IMR-90 (cell line): ENCODE measurements around the gene STK17A. TPM values are rescaled to one million over a fixed set of nuclear protein-coding genes. Genes with fewer than 3 reads are reported as not detected.
A peak's percentile ranks its signal among the peaks of the same experiment; 100 is the strongest.

Source experiments
- ATAC-seq: fragments of 200-7000 bp; cut with Tn5 transposase; 2 replicates; pipeline ENCODE4 v1.9.1; 2020; ENCODE audit warnings: low read depth, mild to moderate bottlenecking, moderate library complexity
- BruUV-seq: library from RNA; stranded (reverse); fragments of 400-500 nt; replicated peaks from 2 replicates; lab custom pipeline; 2021; lab: Mats Ljungman, UMichigan
- CTCF ChIA-PET: fragments of 300-600 bp; formaldehyde crosslinking; extraction: SDS; loops from one replicate; lab custom pipeline; 2021; ENCODE audit warnings: antibody characterized with exemption; lab: Yijun Ruan, JAX
- POLR2A ChIA-PET: fragments of 300-600 bp; sonication (Branson Sonifier 250); formaldehyde crosslinking; loops from one replicate; lab custom pipeline; 2022; ENCODE audit warnings: antibody characterized with exemption; ENCODE audit not compliant: unreplicated experiment; lab: Charles Lee
- DNase-seq: peaks from one replicate; pipeline ENCODE4 v3.0.0; 2013
- H2AFZ ChIP-seq: replicated peaks from 2 replicates; pipeline ENCODE3; 2013; ENCODE audit warnings: low read length, mild to moderate bottlenecking; ENCODE audit not compliant: poor library complexity
- H2AK5ac ChIP-seq: 2 replicates; pipeline ENCODE4 v1.6.1; 2013; ENCODE audit warnings: low read depth, low read length, inconsistent platforms
- H2AK9ac ChIP-seq: replicated peaks from 2 replicates; pipeline ENCODE3; 2013; ENCODE audit warnings: mild to moderate bottlenecking, low read depth, low read length, moderate library complexity; ENCODE audit not compliant: poor library complexity
- H2BK120ac ChIP-seq: 2 replicates; pipeline ENCODE4 v1.6.1; 2013; ENCODE audit warnings: low read depth, low read length, inconsistent platforms
- H2BK15ac ChIP-seq: 3 replicates; pipeline ENCODE4 v1.6.1; 2013; ENCODE audit warnings: low read depth, low read length, inconsistent platforms
- H2BK20ac ChIP-seq: 2 replicates; pipeline ENCODE4 v1.6.1; 2013; ENCODE audit warnings: low read depth, mild to moderate bottlenecking, inconsistent platforms, low read length, moderate library complexity
- H2BK5ac ChIP-seq: 2 replicates; pipeline ENCODE4 v1.6.1; 2013; ENCODE audit warnings: mild to moderate bottlenecking, low read depth, low read length, inconsistent platforms; ENCODE audit not compliant: poor library complexity, severe bottlenecking
- H3K14ac ChIP-seq: replicated peaks from 2 replicates; pipeline ENCODE4 v1.6.1; 2013; ENCODE audit warnings: low read depth, low read length, inconsistent platforms
- H3K18ac ChIP-seq: 2 replicates; pipeline ENCODE4 v1.6.1; 2013; ENCODE audit warnings: low read depth, low read length, control low read depth
- H3K23ac ChIP-seq: 2 replicates; pipeline ENCODE4 v1.6.1; 2013; ENCODE audit warnings: low read depth, low read length, inconsistent platforms
- H3K27ac ChIP-seq: 2 replicates; pipeline ENCODE4 v1.5.1; 2013; ENCODE audit warnings: mild to moderate bottlenecking, control low read depth, low read length; ENCODE audit not compliant: insufficient read depth
- H3K27me3 ChIP-seq: 2 replicates; pipeline ENCODE4 v1.6.1; 2013; ENCODE audit warnings: low read length; ENCODE audit not compliant: control insufficient read depth, insufficient read depth
- H3K36me3 ChIP-seq: 2 replicates; pipeline ENCODE4 v1.6.1; 2013; ENCODE audit warnings: low read length, mixed read lengths; ENCODE audit not compliant: control insufficient read depth, insufficient read depth
- H3K4ac ChIP-seq: 2 replicates; pipeline ENCODE4 v1.6.1; 2013; ENCODE audit warnings: low read depth, low read length, inconsistent platforms
- H3K4me1 ChIP-seq: 2 replicates; pipeline ENCODE4 v1.6.1; 2013; ENCODE audit warnings: low read length, mixed read lengths; ENCODE audit not compliant: control insufficient read depth, insufficient read depth
- H3K4me2 ChIP-seq: 2 replicates; pipeline ENCODE4 v1.6.1; 2013; ENCODE audit warnings: low read depth, mild to moderate bottlenecking, control low read depth, low read length, moderate library complexity
- H3K4me3 ChIP-seq: 2 replicates; pipeline ENCODE4 v1.5.1; 2013; ENCODE audit warnings: low read depth, mild to moderate bottlenecking, control low read depth, low read length, moderate library complexity; ENCODE audit not compliant: insufficient read depth
- H3K56ac ChIP-seq: 2 replicates; pipeline ENCODE4 v1.6.1; 2013; ENCODE audit warnings: low read length, inconsistent platforms; ENCODE audit not compliant: insufficient read depth; ENCODE audit errors: extremely low read depth
- H3K79me1 ChIP-seq, 2 experiments: 2 replicates each; pipeline ENCODE4 v1.6.1; 2013; ENCODE audit warnings: low read length in 2 of 2, inconsistent platforms in 1 of 2, low read depth in 1 of 2
- H3K9ac ChIP-seq: 2 replicates; pipeline ENCODE4 v1.6.1; 2013; ENCODE audit warnings: low read depth, low read length, control low read depth
- H3K9me1 ChIP-seq: 2 replicates; pipeline ENCODE4 v1.6.1; 2013; ENCODE audit warnings: low read length, inconsistent platforms; ENCODE audit not compliant: insufficient read depth
- H3K9me3 ChIP-seq: 2 replicates; pipeline ENCODE4 v1.6.1; 2013; ENCODE audit warnings: low read length; ENCODE audit not compliant: control insufficient read depth, insufficient read depth
- H4K20me1 ChIP-seq: 2 replicates; pipeline ENCODE4 v1.6.1; 2013; ENCODE audit warnings: low read length, inconsistent platforms; ENCODE audit not compliant: insufficient read depth
- H4K5ac ChIP-seq: 2 replicates; pipeline ENCODE4 v1.6.1; 2013; ENCODE audit warnings: mild to moderate bottlenecking, low read depth, low read length, control low read depth
- H4K8ac ChIP-seq, 2 experiments: 2 replicates each; pipeline ENCODE4 v1.6.1; 2013; ENCODE audit warnings: low read depth in 2 of 2, low read length in 2 of 2, control low read depth in 1 of 2, inconsistent platforms in 1 of 2
- H4K91ac ChIP-seq: 2 replicates; pipeline ENCODE4 v1.6.1; 2013; ENCODE audit warnings: low read depth, low read length, inconsistent platforms; ENCODE audit not compliant: insufficient read depth
- CEBPB ChIP-seq: IDR thresholded peaks from 2 replicates; pipeline ENCODE4 v1.6.1; 2012; ENCODE audit warnings: low read depth, low read length, improper control_type of control experiment
- FOS ChIP-seq: fragments of 150-350 bp; IDR thresholded peaks from 2 replicates; pipeline ENCODE4 v1.6.1; 2016; ENCODE audit warnings: low read depth, low read length
- MAFK ChIP-seq: IDR thresholded peaks from 2 replicates; pipeline ENCODE4 v1.6.1; 2012; ENCODE audit warnings: low read depth, low read length, improper control_type of control experiment
- MAZ ChIP-seq: IDR thresholded peaks from 2 replicates; pipeline ENCODE4 v1.6.1; 2012; ENCODE audit warnings: low read depth, mild to moderate bottlenecking, low read length, improper control_type of control experiment, moderate library complexity, borderline replicate concordance
- MXI1 ChIP-seq: IDR thresholded peaks from 2 replicates; pipeline ENCODE4 v1.6.1; 2012; ENCODE audit warnings: low read depth, mild to moderate bottlenecking, low read length, moderate library complexity, borderline replicate concordance
- POLR2A ChIP-seq: IDR thresholded peaks from 2 replicates; pipeline ENCODE4 v1.6.1; 2012; ENCODE audit warnings: mild to moderate bottlenecking, low read depth, low read length
- WGBS, 2 experiments: methylation state at CpG; one replicate each; pipeline versions ENCODE4 v1.1.5 to v1.1.7; 2013; ENCODE audit warnings: missing lambda C conversion rate in 2 of 2; ENCODE audit not compliant: insufficient read length in 1 of 2; ENCODE audit errors: extremely low coverage in 2 of 2; 5-methylcytosine and 5-hydroxymethylcytosine counted together
- dilution Hi-C: fragments of 300-500 bp; cut with HindIII; formaldehyde crosslinking; loops from one replicate; pipeline ENCODE4 v1.14.3; 2018; ENCODE audit warnings: low sequenced_read_pairs; ENCODE audit not compliant: unreplicated experiment
- in situ Hi-C: fragments of 300-500 bp; cut with MboI; formaldehyde crosslinking; loops from 3 replicates; pipeline ENCODE4 v1.14.3; 2019; ENCODE audit warnings: low sequenced_read_pairs, inconsistent platforms, mixed read lengths
- intact Hi-C: fragments of 100-400 bp; cut with micrococcal nuclease; formaldehyde crosslinking; loops from 2 replicates; pipeline ENCODE4 v1.10.0; 2022
- polyA plus RNA-seq, 3 experiments: library from polyadenylated mRNA; depleted of rRNA; stranded (reverse); fragments of >200 nt; gene quantifications; 2 replicates each; pipeline ENCODE4 v1.2.3, GENCODE V29; 2012; ENCODE audit warnings: low replicate concordance in 1 of 3
- total RNA-seq: library from RNA; depleted of rRNA; stranded (reverse); fragments of >200 nt; gene quantifications from 2 replicates; pipeline ENCODE4 v1.2.3, GENCODE V29; 2012

STK17A gene
- total and polyA plus RNA-seq, 2 of the 4 experiments (the other 2 are of a cell fraction) = 40.5 to 50.5 TPM

- Histone ChIP-seq H3K4ac (no peak overlapping the region), H3K4me3 (no peak overlapping the region), H3K23ac (no peak overlapping the region), H2BK5ac (peak overlapping the region; percentile 56), H4K20me1 (peaks cover 78% of the 10 kb centered on the region), H2AK5ac (no peak overlapping the region), H3K9ac (no peak overlapping the region), H4K5ac (no peak overlapping the region), H3K4me1 (peaks cover 8% of the 10 kb centered on the region), H4K91ac (no peak overlapping the region), H3K56ac (no peak overlapping the region), H2AK9ac (no peak overlapping the region), H3K27ac (no peak overlapping the region), H3K4me2 (peak overlapping the region; percentile 76), H4K8ac (no peak overlapping the region; a peak in 1 of 4 replicates), H2BK20ac (no peak overlapping the region), H3K18ac (no peak overlapping the region), H3K9me3 (no peaks in the 10 kb centered on the region), H2BK120ac (no peak overlapping the region), H3K36me3 (no peaks in the 10 kb centered on the region), H3K9me1 (peaks cover 13% of the 10 kb centered on the region), H3K27me3 (peaks cover 1% of the 10 kb centered on the region; the same call in 1 of the 2 replicates), H2BK15ac (no peak overlapping the region), H3K14ac (no peak overlapping the region), H3K79me1 (peaks cover 0 to 41% of the 10 kb centered on the region in 2 experiments; a peak in 2 of 4 replicates), H2AFZ (no peak overlapping the region)
- DNase-seq = peak; percentile 49
- ChIA-PET POLR2A (interaction anchor here (0.6 kb wide), 1 partner anchor 242 kb away, joined by 5 read pairs; no protein-coding TSS in a partner anchor), CTCF (interaction anchor here (1.5 kb wide), 1 partner anchor 114 kb away, joined by 9 read pairs; no protein-coding TSS in a partner anchor)
- intact Hi-C loops (loop anchor here (10.0 kb wide), 1 partner anchor 652 kb away; the partner anchor contains the start of genes MRPL32 and PSMA2), in situ Hi-C loops (no loop called here), dilution Hi-C loops (no loop called here)
- no TSS peak for BruUV-seq
- TF ChIP-seq MXI1 (no peak), POLR2A (no peak; the same call in 1 of the 2 replicates), MAFK (no peak), FOS (no peak), CEBPB (0 out of 2 replicates have a peak, but pooled peaks have one; percentile 39), MAZ (no peak)
- WGBS, 2 experiments = no CpG with 5 or more reads among the region's 4 CpGs
- ATAC-seq = no peak
Observed at GRCh38 chr7:43586251-43586900, 3.5 kb downstream of the STK17A start.
